Endothelial cell of umbilical vein (primary cell): Measurements from ENCODE around the gene RAB6B.

Experiments used
- EZH2 ChIP-seq: IDR thresholded peaks from 2 replicates; pipeline ENCODE4 v1.6.1; 2012; ENCODE audit warnings: borderline replicate concordance, low read depth, mild to moderate bottlenecking, moderate library complexity, low read length, inconsistent platforms; ENCODE audit not compliant: severe bottlenecking
- GATA2 ChIP-seq: IDR thresholded peaks from 2 replicates; pipeline ENCODE4 v1.7.0; 2011; ENCODE audit warnings: low read depth, mild to moderate bottlenecking, moderate library complexity, mixed read lengths, low read length; ENCODE audit not compliant: insufficient read length, insufficient read depth
- JUN ChIP-seq: IDR thresholded peaks from 2 replicates; pipeline ENCODE4 v1.6.1; 2011; ENCODE audit warnings: borderline replicate concordance, low read depth; ENCODE audit not compliant: insufficient read length, insufficient read depth
- POLR2A ChIP-seq: IDR thresholded peaks from 2 replicates; pipeline ENCODE4 v1.6.1; 2012; ENCODE audit warnings: low read depth, mild to moderate bottlenecking, control low read depth, low read length
- POLR2AphosphoS5 ChIP-seq: IDR thresholded peaks from 2 replicates; pipeline ENCODE4 v1.6.1; 2012; ENCODE audit warnings: low read depth, mild to moderate bottlenecking, control low read depth, low read length, moderate library complexity; ENCODE audit not compliant: insufficient read depth
- TF ChIP-seq, protein P1 (sequence below), 2 donors: IDR thresholded peaks; 1 replicate in 1 of 2; 2 replicates in 1 of 2; pipeline ENCODE4 v1.5.1; 2011; ENCODE audit warnings: low read length in 2 of 2, mild to moderate bottlenecking in 2 of 2, moderate library complexity in 2 of 2, control low read depth in 1 of 2, inconsistent platforms in 1 of 2, low read depth in 1 of 2; ENCODE audit not compliant: insufficient read depth in 1 of 2; ENCODE audit errors: extremely low read depth in 1 of 2
- TF ChIP-seq, protein P2 (sequence below): IDR thresholded peaks from 2 replicates; pipeline ENCODE4 v1.6.1; 2011; ENCODE audit not compliant: insufficient read depth, insufficient read length

DNA sequence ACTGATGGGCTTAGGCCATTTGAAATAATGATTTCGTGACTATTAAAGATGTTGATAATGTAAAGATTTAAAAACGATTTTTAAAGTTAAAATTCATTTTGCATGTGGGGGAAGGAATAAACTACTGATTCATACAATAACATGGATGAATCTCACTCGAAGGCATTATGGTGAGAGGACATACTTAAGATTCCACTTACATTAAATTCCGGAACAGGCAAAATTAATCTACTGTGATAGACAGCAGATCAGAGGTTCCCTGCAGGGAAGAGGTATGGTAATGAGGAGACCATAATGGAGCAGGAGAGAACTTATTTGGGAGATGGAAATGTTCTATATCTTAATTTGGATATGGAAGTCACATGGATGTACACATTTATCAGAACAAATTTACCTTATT lies 28.4 kb upstream of the RAB6B start:
- TF ChIP-seq, protein P1, sequence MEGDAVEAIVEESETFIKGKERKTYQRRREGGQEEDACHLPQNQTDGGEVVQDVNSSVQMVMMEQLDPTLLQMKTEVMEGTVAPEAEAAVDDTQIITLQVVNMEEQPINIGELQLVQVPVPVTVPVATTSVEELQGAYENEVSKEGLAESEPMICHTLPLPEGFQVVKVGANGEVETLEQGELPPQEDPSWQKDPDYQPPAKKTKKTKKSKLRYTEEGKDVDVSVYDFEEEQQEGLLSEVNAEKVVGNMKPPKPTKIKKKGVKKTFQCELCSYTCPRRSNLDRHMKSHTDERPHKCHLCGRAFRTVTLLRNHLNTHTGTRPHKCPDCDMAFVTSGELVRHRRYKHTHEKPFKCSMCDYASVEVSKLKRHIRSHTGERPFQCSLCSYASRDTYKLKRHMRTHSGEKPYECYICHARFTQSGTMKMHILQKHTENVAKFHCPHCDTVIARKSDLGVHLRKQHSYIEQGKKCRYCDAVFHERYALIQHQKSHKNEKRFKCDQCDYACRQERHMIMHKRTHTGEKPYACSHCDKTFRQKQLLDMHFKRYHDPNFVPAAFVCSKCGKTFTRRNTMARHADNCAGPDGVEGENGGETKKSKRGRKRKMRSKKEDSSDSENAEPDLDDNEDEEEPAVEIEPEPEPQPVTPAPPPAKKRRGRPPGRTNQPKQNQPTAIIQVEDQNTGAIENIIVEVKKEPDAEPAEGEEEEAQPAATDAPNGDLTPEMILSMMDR (IDR thresholded peaks at IDR 0.05; ENCODE audit: extremely low read depth in 1 of 2, insufficient read depth in 1 of 2, low read depth in 1 of 2, low read length in 2 of 2) = no peak
- no peak for TF ChIP-seq POLR2AphosphoS5
- TF ChIP-seq EZH2 = no peak
- no peak for TF ChIP-seq POLR2A
- TF ChIP-seq, protein P2, sequence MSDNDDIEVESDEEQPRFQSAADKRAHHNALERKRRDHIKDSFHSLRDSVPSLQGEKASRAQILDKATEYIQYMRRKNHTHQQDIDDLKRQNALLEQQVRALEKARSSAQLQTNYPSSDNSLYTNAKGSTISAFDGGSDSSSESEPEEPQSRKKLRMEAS = no peak
- TF ChIP-seq GATA2 = no peak
- no peak for TF ChIP-seq JUN
